ENCODE data around the gene SH2D6.

The SH2D6 gene

DNA sequence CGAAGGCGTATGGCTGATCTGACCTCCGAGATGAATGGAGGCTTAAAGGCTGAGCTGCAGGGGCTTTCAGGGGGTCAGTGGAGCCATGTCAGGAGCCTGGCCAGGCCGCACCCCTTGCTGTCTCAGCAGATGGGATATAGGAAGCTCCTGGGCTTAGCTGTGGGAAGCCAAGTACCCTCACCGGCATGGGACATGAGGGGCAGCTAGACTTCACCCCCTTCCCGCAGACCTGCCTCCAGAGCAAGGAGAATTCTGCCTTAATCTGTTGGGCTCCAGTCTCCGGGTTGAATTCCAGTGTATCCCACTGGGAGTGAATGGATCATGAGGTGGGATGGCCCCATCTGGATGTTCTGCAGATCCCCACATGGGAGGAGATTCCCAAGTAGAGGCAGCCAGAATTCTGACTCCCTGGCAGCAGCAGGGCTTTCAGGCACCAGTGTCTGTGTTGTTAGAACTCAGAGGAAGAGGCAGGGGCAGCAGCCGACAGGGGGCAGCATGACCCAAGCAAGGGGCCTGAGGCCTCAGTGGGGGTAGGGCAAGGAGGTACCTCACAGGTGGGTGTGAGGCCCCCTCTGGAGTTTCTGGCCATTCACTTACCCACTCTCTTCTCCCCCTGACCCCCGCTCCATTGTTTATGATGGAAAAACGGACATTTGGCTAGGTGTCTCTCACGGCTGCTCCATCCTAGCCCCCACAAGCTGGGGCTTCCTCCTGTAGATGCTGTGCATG, 27.4 kb upstream of the SH2D6 start:
- Histone ChIP-seq H3K4me1 (peaks cover 38% of the 10 kb centered on the region), H3K79me2 (peaks cover 3% of the 10 kb centered on the region), H2AFZ (no peak overlapping the region), H3K27ac (no peak overlapping the region), H3K4me2 (ENCODE audit: low read length) (no peak overlapping the region), H3K9ac (no peak overlapping the region), H3K27me3 (ENCODE audit: control insufficient read depth, insufficient read depth, low read length) (no peaks in the 10 kb centered on the region), H3K4me3 (ENCODE audit: low read depth, low read length) (no peak overlapping the region), H3K36me3 (ENCODE audit: control insufficient read depth, insufficient read depth, low read length) (no peaks in the 10 kb centered on the region), H3K9me3 (ENCODE audit: control insufficient read depth, low read length) (no peaks in the 10 kb centered on the region)
- TF ChIP-seq, protein P1, sequence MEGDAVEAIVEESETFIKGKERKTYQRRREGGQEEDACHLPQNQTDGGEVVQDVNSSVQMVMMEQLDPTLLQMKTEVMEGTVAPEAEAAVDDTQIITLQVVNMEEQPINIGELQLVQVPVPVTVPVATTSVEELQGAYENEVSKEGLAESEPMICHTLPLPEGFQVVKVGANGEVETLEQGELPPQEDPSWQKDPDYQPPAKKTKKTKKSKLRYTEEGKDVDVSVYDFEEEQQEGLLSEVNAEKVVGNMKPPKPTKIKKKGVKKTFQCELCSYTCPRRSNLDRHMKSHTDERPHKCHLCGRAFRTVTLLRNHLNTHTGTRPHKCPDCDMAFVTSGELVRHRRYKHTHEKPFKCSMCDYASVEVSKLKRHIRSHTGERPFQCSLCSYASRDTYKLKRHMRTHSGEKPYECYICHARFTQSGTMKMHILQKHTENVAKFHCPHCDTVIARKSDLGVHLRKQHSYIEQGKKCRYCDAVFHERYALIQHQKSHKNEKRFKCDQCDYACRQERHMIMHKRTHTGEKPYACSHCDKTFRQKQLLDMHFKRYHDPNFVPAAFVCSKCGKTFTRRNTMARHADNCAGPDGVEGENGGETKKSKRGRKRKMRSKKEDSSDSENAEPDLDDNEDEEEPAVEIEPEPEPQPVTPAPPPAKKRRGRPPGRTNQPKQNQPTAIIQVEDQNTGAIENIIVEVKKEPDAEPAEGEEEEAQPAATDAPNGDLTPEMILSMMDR (IDR thresholded peaks at IDR 0.05): peak; percentile 74

- Histone ChIP-seq H3K36me3 (ENCODE audit: control insufficient read depth, insufficient read depth, low read length) (no peaks in the 10 kb centered on the region), H2AFZ (no peak overlapping the region), H3K9me3 (ENCODE audit: control insufficient read depth, low read length) (no peaks in the 10 kb centered on the region), H3K4me3 (ENCODE audit: low read depth, low read length) (no peak overlapping the region), H3K27me3 (ENCODE audit: control insufficient read depth, insufficient read depth, low read length) (no peaks in the 10 kb centered on the region), H3K4me2 (ENCODE audit: low read length) (no peak overlapping the region), H3K4me1 (peaks cover 59% of the 10 kb centered on the region), H3K27ac (peak overlapping the region; percentile 97), H3K79me2 (peaks cover 3% of the 10 kb centered on the region), H3K9ac (no peak overlapping the region)
- TF ChIP-seq, protein P1 (IDR thresholded peaks at IDR 0.05): no peak
Observed at GRCh38 chr2:85393836-85394235, 24.7 kb upstream of the SH2D6 start.

DNA sequence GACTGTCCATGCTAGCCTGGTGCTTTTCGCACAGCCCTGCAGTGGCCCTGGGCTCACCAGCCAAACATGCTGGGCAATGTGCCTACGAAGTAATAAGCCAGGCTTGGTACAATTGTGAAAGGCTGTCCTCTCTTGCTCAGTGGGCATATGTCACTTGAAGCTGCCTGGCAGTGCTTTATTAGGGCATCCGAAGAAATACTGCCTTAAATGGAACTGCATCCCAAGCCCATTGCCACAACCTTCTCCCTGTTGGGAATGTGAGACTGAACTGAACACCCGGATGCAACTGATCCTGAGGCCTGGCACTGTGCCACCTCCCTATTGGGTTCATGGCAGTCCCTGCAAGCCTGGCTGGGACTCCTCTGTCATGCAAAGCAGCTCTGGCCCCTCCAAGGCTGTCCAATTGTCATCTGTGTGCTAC, 24.2 kb upstream of the SH2D6 start:
- Histone ChIP-seq H3K4me3 (ENCODE audit: low read depth, low read length) (no peak overlapping the region), H3K9ac (no peak overlapping the region), H3K9me3 (ENCODE audit: control insufficient read depth, low read length) (no peaks in the 10 kb centered on the region), H3K4me1 (peaks cover 63% of the 10 kb centered on the region), H2AFZ (no peak overlapping the region), H3K27ac (peak overlapping the region; percentile 97), H3K36me3 (ENCODE audit: control insufficient read depth, insufficient read depth, low read length) (no peaks in the 10 kb centered on the region), H3K27me3 (ENCODE audit: control insufficient read depth, insufficient read depth, low read length) (no peaks in the 10 kb centered on the region), H3K79me2 (peaks cover 3% of the 10 kb centered on the region), H3K4me2 (ENCODE audit: low read length) (peak overlapping the region; percentile 40)
- TF ChIP-seq, protein P1 (IDR thresholded peaks at IDR 0.05): no peak

GRCh38 chr2:85394976-85395375, 23.5 kb upstream of the SH2D6 start:
- TF ChIP-seq, protein P1 (IDR thresholded peaks at IDR 0.05): no peak
- no peak overlapping the region for H2AFZ ChIP-seq
- H3K4me2 ChIP-seq (ENCODE audit: low read length): peak overlapping the region; percentile 93
- H3K36me3 ChIP-seq (ENCODE audit: control insufficient read depth, insufficient read depth, low read length): no peaks in the 10 kb centered on the region
- H3K4me3 ChIP-seq (ENCODE audit: low read depth, low read length): no peak overlapping the region
- H3K27ac ChIP-seq: peak overlapping the region; percentile 97
- no peaks in the 10 kb centered on the region for H3K9me3 ChIP-seq (ENCODE audit: control insufficient read depth, low read length)
- peaks cover 4% of the 10 kb centered on the region for H3K79me2 ChIP-seq
- H3K4me1 ChIP-seq: peaks cover 67% of the 10 kb centered on the region
- no peak overlapping the region for H3K9ac ChIP-seq
- no peaks in the 10 kb centered on the region for H3K27me3 ChIP-seq (ENCODE audit: control insufficient read depth, insufficient read depth, low read length)
